Sigmoid colon (tissue), 7 donors: ENCODE measurements around the gene AGBL1. TPM values are rescaled to one million over a fixed set of nuclear protein-coding genes. Genes with fewer than 3 reads are reported as not detected.

Experiments
- DNase-seq: peaks from one replicate; pipeline ENCODE4 v3.0.0-alpha.2; 2019
- H3K27ac ChIP-seq, 4 donors: fragments of 200-600 bp; sonication (generic); one replicate each; pipeline ENCODE4 v1.5.1; 2016 to 2019; ENCODE audit warnings: mild to moderate bottlenecking in 1 of 4
- H3K27me3 ChIP-seq, 3 donors: fragments of 200-600 bp; sonication (generic); one replicate each; pipeline ENCODE4 v1.5.1; 2019; ENCODE audit warnings: mild to moderate bottlenecking in 1 of 3
- H3K36me3 ChIP-seq, 4 donors: fragments of 200-600 bp; sonication (generic); one replicate each; pipeline ENCODE4 v1.5.1; 2016 to 2019
- H3K4me1 ChIP-seq, 4 donors: fragments of 200-600 bp; sonication (generic); one replicate each; pipeline ENCODE4 v1.5.1; 2017 to 2019
- H3K4me3 ChIP-seq, 4 donors: fragments of 200-600 bp; sonication (generic); one replicate each; pipeline ENCODE4 v1.5.1; 2017 to 2019; ENCODE audit warnings: mild to moderate bottlenecking in 2 of 4, moderate library complexity in 1 of 4
- H3K9me3 ChIP-seq, 4 donors: fragments of 200-600 bp in 3 of 4; sonication (generic) in 3 of 4; one replicate each; pipeline versions ENCODE4 v1.5.1 to v1.6.1; 2013 to 2019
- EP300 ChIP-seq, 4 donors: sonication (generic); formaldehyde crosslinking; IDR thresholded peaks; one replicate each; pipeline ENCODE4 v1.6.1; 2017; ENCODE audit warnings: antibody characterized with exemption in 4 of 4
- POLR2A ChIP-seq, 2 donors: fragments of 450-650 bp; IDR thresholded peaks; one replicate each; pipeline ENCODE4 v1.6.1; 2016; ENCODE audit warnings: antibody characterized with exemption in 2 of 2, mild to moderate bottlenecking in 2 of 2, moderate library complexity in 2 of 2
- POLR2AphosphoS5 ChIP-seq, 4 donors: sonication (generic); formaldehyde crosslinking; IDR thresholded peaks; one replicate each; pipeline ENCODE4 v1.6.1; 2017; ENCODE audit warnings: antibody characterized with exemption in 4 of 4
- WGBS, 2 donors: extraction: QIAGEN DNeasy Blood & Tissue Kit; methylation state at CpG; one replicate each; pipeline ENCODE4 v1.1.7; 2013; 5-methylcytosine and 5-hydroxymethylcytosine counted together
- intact Hi-C: fragments of 100-400 bp; cut with DNase I; formaldehyde crosslinking; loops from one replicate; pipeline ENCODE4 v1.15.1; 2023
- polyA plus RNA-seq, 3 donors: library from polyadenylated mRNA; stranded (reverse); fragments of 200-250 nt; gene quantifications; one replicate each; pipeline ENCODE4 v1.2.3, GENCODE V29; 2013
- total RNA-seq, 4 donors: library from RNA; depleted of rRNA; stranded (reverse); fragments of >200 nt; gene quantifications; one replicate each; pipeline ENCODE4 v1.1.0, GENCODE V29; 2016
- TF ChIP-seq, protein P1 (sequence below), 4 experiments: fragments of 450-650 bp in 3 of 4; fragments of 200-600 bp in 1 of 4; IDR thresholded peaks; one replicate each; pipeline ENCODE4 v1.5.1; 2016 to 2019; ENCODE audit warnings: antibody characterized with exemption in 4 of 4, mild to moderate bottlenecking in 3 of 4, moderate library complexity in 2 of 4
- donor health status: healthy with polysubstance abuse.
- donor health status: Bipolar disorder and iron deficiency.
- donor health status: healthy.

The AGBL1 gene
- total and polyA plus RNA-seq, 7 donors: 0.16 to 0.28 TPM; not detected in 5

DNA sequence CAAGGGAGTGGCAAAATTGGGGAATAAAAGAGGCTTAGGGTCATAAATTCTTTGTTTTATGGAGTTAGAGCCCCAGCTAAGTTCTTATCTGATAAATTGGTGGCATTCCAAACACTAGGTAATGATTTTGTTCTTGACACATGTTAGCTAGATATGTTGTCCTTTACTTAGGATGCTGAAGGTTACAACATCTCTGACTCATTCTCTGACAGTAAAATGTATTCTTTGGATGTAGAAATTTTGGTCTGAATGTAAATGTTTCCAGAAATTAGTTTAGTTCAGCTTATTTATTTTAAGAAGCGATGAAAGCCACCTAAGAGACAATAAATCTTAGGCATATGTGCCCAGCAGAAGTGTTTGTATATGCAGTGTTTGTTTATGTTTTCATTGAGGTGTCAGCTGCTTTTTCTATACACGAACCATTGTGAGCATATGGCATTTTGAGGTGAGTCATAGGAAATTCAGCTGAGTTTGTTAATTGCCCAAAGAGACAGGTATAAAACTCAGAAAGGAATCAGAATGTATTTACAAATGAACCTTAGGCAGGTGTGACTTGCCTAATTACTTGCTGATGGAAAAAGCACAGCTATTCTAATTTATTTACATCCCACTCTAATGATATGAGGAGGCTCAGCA lies 247.7 kb downstream of the AGBL1 start:
- no peaks in the 10 kb centered on the region for H3K4me1 ChIP-seq
- no peaks in the 10 kb centered on the region for H3K27me3 ChIP-seq
- TF ChIP-seq POLR2AphosphoS5 (IDR thresholded peaks at IDR 0.05): no peak
- TF ChIP-seq, protein P1, sequence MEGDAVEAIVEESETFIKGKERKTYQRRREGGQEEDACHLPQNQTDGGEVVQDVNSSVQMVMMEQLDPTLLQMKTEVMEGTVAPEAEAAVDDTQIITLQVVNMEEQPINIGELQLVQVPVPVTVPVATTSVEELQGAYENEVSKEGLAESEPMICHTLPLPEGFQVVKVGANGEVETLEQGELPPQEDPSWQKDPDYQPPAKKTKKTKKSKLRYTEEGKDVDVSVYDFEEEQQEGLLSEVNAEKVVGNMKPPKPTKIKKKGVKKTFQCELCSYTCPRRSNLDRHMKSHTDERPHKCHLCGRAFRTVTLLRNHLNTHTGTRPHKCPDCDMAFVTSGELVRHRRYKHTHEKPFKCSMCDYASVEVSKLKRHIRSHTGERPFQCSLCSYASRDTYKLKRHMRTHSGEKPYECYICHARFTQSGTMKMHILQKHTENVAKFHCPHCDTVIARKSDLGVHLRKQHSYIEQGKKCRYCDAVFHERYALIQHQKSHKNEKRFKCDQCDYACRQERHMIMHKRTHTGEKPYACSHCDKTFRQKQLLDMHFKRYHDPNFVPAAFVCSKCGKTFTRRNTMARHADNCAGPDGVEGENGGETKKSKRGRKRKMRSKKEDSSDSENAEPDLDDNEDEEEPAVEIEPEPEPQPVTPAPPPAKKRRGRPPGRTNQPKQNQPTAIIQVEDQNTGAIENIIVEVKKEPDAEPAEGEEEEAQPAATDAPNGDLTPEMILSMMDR (IDR thresholded peaks at IDR 0.05): no peak
- TF ChIP-seq POLR2A (IDR thresholded peaks at IDR 0.05): no peak
- TF ChIP-seq EP300 (IDR thresholded peaks at IDR 0.05): no peak
- H3K27ac ChIP-seq: no peak overlapping the region
- H3K36me3 ChIP-seq: no peaks in the 10 kb centered on the region
- intact Hi-C loops: no loop called here
- WGBS, 2 donors: 14 to 33% methylated on average over 2 of the region's 2 CpGs
- no peak for DNase-seq
- no peak overlapping the region for H3K4me3 ChIP-seq
- peaks cover 0 to 4% (median 2%) of the 10 kb centered on the region in 4 donors for H3K9me3 ChIP-seq

DNA sequence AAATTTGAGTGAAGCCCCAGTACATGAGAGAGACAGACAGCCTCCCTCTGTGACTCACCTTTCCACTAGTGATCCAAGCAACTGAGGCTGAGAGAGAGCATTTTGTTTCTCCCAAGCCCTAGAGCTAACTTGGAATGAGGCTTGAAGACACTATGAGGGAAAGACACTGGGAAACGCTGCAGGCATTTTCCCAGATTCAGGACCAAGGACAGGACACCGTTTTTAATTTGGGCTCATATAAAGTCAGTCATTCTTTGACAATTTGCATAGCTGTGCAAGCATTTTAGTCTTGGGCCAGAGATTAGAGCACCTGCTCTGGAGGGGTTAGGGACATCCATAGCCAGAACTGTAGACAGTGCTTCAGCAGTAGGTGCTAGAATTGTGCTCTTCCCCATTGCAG lies 249.0 kb downstream of the AGBL1 start:
- TF ChIP-seq EP300 (IDR thresholded peaks at IDR 0.05) (no peak), POLR2A (IDR thresholded peaks at IDR 0.05) (no peak), POLR2AphosphoS5 (IDR thresholded peaks at IDR 0.05) (no peak)
- TF ChIP-seq, protein P1 (IDR thresholded peaks at IDR 0.05): no peak
- WGBS, 2 donors: 70% methylated on average over 2 of the region's 2 CpGs

DNA sequence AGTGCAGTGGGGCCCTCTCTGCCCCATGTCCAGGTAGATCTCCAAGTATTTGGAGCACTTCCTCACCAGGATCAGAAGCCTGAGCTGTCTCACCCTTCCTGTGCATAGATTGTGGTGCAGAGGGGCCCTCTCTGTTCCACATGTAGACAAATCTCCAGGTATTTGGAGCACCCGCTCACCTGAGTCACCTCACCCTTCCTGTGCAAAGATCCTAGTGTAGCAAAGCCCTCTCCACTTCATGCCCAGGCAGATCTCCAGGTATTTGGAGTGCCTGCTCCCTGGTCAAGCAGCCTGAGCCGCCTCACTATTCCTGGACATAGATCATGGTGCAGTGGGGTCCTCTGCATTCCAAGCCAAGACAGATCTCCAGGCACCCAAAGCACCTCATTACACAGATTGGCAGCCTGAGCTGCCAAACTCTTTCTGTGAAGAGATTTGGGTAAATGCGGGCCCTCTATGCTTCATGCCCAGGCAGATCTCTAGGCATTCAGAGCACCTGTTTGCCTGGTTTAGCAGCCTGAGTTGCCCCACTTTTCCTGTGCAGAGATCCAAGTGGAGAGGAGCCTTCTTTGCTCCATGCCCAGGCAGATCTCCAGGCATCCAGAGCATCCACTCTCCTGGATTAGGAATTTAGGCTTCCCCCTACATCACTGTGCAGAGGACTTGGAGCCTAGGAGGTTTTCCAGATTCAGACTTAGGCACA lies 249.8 kb downstream of the AGBL1 start:
- H3K9me3 ChIP-seq: peaks cover 0 to 4% (median 2%) of the 10 kb centered on the region in 4 donors
- no peak for DNase-seq
- no peak overlapping the region for H3K27ac ChIP-seq
- no peaks in the 10 kb centered on the region for H3K4me1 ChIP-seq
- no peaks in the 10 kb centered on the region for H3K36me3 ChIP-seq
- 94% methylated on average over 3 of the region's 3 CpGs for WGBS, 2 donors
- intact Hi-C loops: no loop called here
- TF ChIP-seq, protein P1 (IDR thresholded peaks at IDR 0.05): no peak
- TF ChIP-seq EP300 (IDR thresholded peaks at IDR 0.05) (no peak), POLR2AphosphoS5 (IDR thresholded peaks at IDR 0.05) (no peak), POLR2A (IDR thresholded peaks at IDR 0.05) (no peak)
- H3K4me3 ChIP-seq: no peak overlapping the region
- no peaks in the 10 kb centered on the region for H3K27me3 ChIP-seq

More for the DNA sequence above, 249.0 kb downstream of the AGBL1 start:
- intact Hi-C loops: no loop called here
- Histone ChIP-seq H3K4me3 (no peak overlapping the region), H3K27ac (no peak overlapping the region), H3K36me3 (no peaks in the 10 kb centered on the region), H3K9me3 (peaks cover 0 to 4% (median 2%) of the 10 kb centered on the region in 4 donors), H3K27me3 (no peaks in the 10 kb centered on the region), H3K4me1 (no peaks in the 10 kb centered on the region)
- no peak for DNase-seq

DNA sequence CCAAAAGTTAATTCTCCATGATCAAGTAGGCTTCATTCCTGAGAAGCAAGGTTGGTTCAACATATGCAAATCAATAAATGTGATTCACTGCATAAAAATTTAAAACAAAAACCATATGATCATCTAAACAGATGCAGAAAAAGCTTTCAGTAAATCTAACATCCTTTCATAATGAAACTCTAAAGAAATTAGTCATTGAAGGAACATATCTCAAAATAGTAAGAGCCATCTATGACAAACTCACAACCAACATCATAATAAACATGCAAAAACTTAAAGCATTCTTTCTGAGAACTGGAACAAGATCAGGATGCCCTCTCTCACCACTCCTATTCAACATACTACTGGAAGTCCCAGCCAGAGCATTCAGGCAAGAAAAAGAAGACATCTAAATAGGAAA lies 254.1 kb downstream of the AGBL1 start:
- no peaks in the 10 kb centered on the region for H3K4me1 ChIP-seq
- no peak overlapping the region for H3K4me3 ChIP-seq
- no peak for TF ChIP-seq POLR2AphosphoS5 (IDR thresholded peaks at IDR 0.05)
- intact Hi-C loops: no loop called here
- H3K27me3 ChIP-seq: no peaks in the 10 kb centered on the region
- no peaks in the 10 kb centered on the region for H3K36me3 ChIP-seq
- peaks cover 0 to 4% (median 2%) of the 10 kb centered on the region in 4 donors for H3K9me3 ChIP-seq
- DNase-seq: no peak
- H3K27ac ChIP-seq: no peak overlapping the region

DNA sequence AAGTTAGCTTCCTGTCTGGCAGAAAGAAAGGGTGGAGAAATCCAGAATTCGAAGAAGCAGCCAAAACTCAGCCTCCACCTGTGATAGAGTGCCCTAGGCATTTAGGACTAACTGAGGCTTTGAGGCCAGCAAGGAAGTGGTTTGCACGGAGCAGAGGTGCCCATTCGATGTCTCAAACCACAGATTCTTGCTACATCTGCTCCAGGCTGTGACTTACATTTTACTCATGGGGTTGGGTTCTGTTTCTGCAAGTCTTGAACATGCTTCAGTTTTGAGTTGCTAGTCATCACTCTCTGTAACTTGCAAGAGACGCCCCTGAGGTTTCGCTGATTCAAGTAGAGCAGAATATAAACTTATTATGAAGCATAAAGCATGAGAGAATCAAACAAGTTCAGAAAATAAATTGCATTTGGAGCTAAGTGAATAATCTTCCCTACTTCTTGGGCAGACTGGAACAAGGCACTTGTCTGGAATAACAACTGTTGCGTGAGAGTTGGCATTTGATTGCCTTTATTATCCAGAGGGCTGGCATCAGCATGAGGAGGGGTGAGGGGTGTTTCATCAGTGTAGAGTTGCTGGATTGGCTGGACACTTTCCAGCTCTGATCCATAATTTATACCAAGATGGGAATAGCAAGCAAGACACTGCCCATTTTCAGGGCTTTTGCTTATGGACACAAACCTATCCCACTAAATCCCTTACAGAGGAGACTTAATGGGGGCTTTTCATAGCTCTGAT lies 256.5 kb downstream of the AGBL1 start:
- H3K27me3 ChIP-seq: no peaks in the 10 kb centered on the region
- no peak for DNase-seq
- H3K4me3 ChIP-seq: no peak overlapping the region
- WGBS, 2 donors: 70% methylated on average over 6 of the region's 6 CpGs
- H3K36me3 ChIP-seq: no peaks in the 10 kb centered on the region
- TF ChIP-seq POLR2A (IDR thresholded peaks at IDR 0.05) (no peak), POLR2AphosphoS5 (IDR thresholded peaks at IDR 0.05) (no peak), EP300 (IDR thresholded peaks at IDR 0.05) (no peak)
- TF ChIP-seq, protein P1 (IDR thresholded peaks at IDR 0.05): no peak
- peaks cover 0 to 4% (median 0%) of the 10 kb centered on the region in 4 donors for H3K9me3 ChIP-seq
- intact Hi-C loops: no loop called here
- H3K4me1 ChIP-seq: no peaks in the 10 kb centered on the region
- H3K27ac ChIP-seq: no peak overlapping the region
